Neural progenitor cell (in vitro differentiated cells): ENCODE data around the gene IQCC. TPM values are rescaled to one million over a fixed set of nuclear protein-coding genes. Genes with fewer than 3 reads are reported as not detected.

Experiments used
- DNase-seq: peaks from one replicate; pipeline ENCODE4 v3.0.0-alpha.2; 2016; ENCODE audit warnings: low spot score
- H2AFZ ChIP-seq: fragments of 200-600 bp; sonication (generic); replicated peaks from 2 replicates; pipeline ENCODE4 v1.6.1; 2016; ENCODE audit warnings: antibody characterized with exemption
- H3F3A ChIP-seq: fragments of 200-600 bp; sonication (generic); 2 replicates; pipeline ENCODE4 v1.6.1; 2016; ENCODE audit warnings: antibody characterized with exemption, low read depth
- H3K27ac ChIP-seq: fragments of 200-600 bp; sonication (generic); 2 replicates; pipeline ENCODE4 v1.5.1; 2016; ENCODE audit warnings: mild to moderate bottlenecking
- H3K27me3 ChIP-seq: fragments of 200-600 bp; sonication (generic); 2 replicates; pipeline ENCODE4 v1.6.1; 2016; ENCODE audit warnings: mild to moderate bottlenecking, moderate library complexity
- H3K36me3 ChIP-seq: fragments of 200-600 bp; sonication (generic); 2 replicates; pipeline ENCODE4 v1.5.1; 2016
- H3K4me1 ChIP-seq: fragments of 200-600 bp; sonication (generic); 2 replicates; pipeline ENCODE4 v1.6.1; 2016; ENCODE audit warnings: mixed run types
- H3K4me2 ChIP-seq: fragments of 200-600 bp; sonication (generic); 2 replicates; pipeline ENCODE4 v1.6.1; 2016
- H3K4me3 ChIP-seq: fragments of 200-600 bp; sonication (generic); 2 replicates; pipeline ENCODE4 v1.5.1; 2016
- H3K79me2 ChIP-seq: fragments of 200-600 bp; sonication (generic); 2 replicates; pipeline ENCODE4 v1.6.1; 2016; ENCODE audit warnings: low read depth
- H3K9ac ChIP-seq: fragments of 200-600 bp; sonication (generic); 2 replicates; pipeline ENCODE4 v1.6.1; 2016
- H3K9me3 ChIP-seq: fragments of 200-600 bp; sonication (generic); 2 replicates; pipeline ENCODE4 v1.5.1; 2016; ENCODE audit warnings: low read depth
- H4K20me1 ChIP-seq: fragments of 200-600 bp; sonication (generic); 2 replicates; pipeline ENCODE4 v1.6.1; 2016; ENCODE audit warnings: low read depth
- H3K27ac Mint-ChIP-seq: 3 replicates; pipeline ENCODE4 v1.8.0; 2021; ENCODE audit warnings: mixed read lengths
- H3K27me3 Mint-ChIP-seq: 2 replicates; pipeline ENCODE4 v1.8.0; 2022; ENCODE audit warnings: low read depth, mild to moderate bottlenecking, inconsistent platforms, moderate library complexity, mixed read lengths; ENCODE audit not compliant: insufficient read depth
- H3K36me3 Mint-ChIP-seq: 3 replicates; pipeline ENCODE4 v1.8.0; 2021; ENCODE audit warnings: mixed read lengths
- H3K4me1 Mint-ChIP-seq: 3 replicates; pipeline ENCODE4 v1.8.0; 2021; ENCODE audit warnings: mixed read lengths
- H3K4me3 Mint-ChIP-seq: 3 replicates; pipeline ENCODE4 v1.8.0; 2021; ENCODE audit warnings: mild to moderate bottlenecking, moderate library complexity, mixed read lengths
- H3K9me3 Mint-ChIP-seq: 3 replicates; pipeline ENCODE4 v1.8.0; 2020; ENCODE audit warnings: mixed read lengths
- EZH2 ChIP-seq: fragments of 200-600 bp; sonication (generic); IDR thresholded peaks from 2 replicates; pipeline ENCODE4 v1.6.1; 2017; ENCODE audit warnings: antibody characterized with exemption, mild to moderate bottlenecking, moderate library complexity
- EZH2phosphoT487 ChIP-seq: fragments of 200-600 bp; sonication (generic); IDR thresholded peaks from 2 replicates; pipeline ENCODE4 v1.6.1; 2017; ENCODE audit warnings: antibody characterized with exemption
- total RNA-seq: library from RNA; depleted of rRNA; stranded (reverse); fragments of >200 nt; gene quantifications from 2 replicates; pipeline ENCODE4 v1.2.3, GENCODE V29; 2015; ENCODE audit warnings: low replicate concordance
- TF ChIP-seq, protein P1 (sequence below): fragments of 200-600 bp; sonication (generic); IDR thresholded peaks from 2 replicates; pipeline ENCODE4 v1.5.1; 2017; ENCODE audit warnings: antibody characterized with exemption, mild to moderate bottlenecking

The IQCC gene
- total RNA-seq, 1 donor from 2014 or later: 5.8 TPM

DNA sequence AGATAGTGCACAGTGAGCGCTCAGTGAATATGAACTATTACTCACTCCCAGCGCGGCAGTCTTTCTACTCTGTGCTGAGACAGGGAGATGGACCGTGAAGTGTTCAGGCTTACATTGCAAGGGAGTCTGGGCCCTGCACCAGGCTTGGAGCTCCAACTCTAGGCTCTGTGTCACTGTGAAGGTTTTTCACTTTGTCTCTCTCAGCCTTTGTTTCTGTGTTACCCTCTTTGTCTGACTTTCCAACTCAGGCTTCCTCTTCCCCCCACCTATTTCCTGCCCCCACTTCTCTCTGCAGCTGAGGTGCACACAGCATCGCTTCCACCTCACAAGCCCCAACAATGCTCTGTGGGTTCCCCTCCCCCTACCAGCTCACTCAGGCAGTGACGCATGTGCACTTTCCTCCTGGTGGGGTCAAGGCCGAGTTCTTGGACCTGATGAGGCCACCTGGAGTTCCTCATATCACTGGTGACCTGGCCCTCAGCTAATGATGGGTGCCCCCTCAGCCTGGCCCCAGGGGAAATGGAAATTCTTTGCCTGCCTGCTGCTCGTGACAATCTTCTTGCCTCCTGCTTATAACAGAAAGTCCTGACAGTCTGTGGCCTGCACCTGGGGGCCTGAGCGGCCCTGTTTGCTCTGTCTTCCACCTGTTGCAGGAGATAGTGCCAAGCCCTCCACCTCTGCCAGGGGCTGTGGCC lies 44.5 kb downstream of the IQCC start:
- H2AFZ ChIP-seq: no peak overlapping the region
- no peaks in the 10 kb centered on the region for H3K36me3 Mint-ChIP-seq
- H3K9me3 ChIP-seq: no peaks in the 10 kb centered on the region
- no peaks in the 10 kb centered on the region for H4K20me1 ChIP-seq
- no peaks in the 10 kb centered on the region for H3K36me3 ChIP-seq
- H3K4me3 Mint-ChIP-seq: no peak overlapping the region
- H3K4me1 Mint-ChIP-seq: peaks cover 23% of the 10 kb centered on the region
- H3F3A ChIP-seq: peaks cover 22% of the 10 kb centered on the region
- peak overlapping the region; percentile 81 for H3K27ac Mint-ChIP-seq
- H3K4me2 ChIP-seq: no peak overlapping the region
- no peak overlapping the region for H3K4me3 ChIP-seq
- no peak for TF ChIP-seq EZH2
- peaks cover 8% of the 10 kb centered on the region for H3K27me3 Mint-ChIP-seq
- peaks cover 12% of the 10 kb centered on the region for H3K4me1 ChIP-seq
- H3K27ac ChIP-seq: no peak overlapping the region
- H3K9ac ChIP-seq: no peak overlapping the region
- no peaks in the 10 kb centered on the region for H3K9me3 Mint-ChIP-seq
- H3K79me2 ChIP-seq: no peaks in the 10 kb centered on the region
- no peak for DNase-seq
- no peaks in the 10 kb centered on the region for H3K27me3 ChIP-seq

DNA sequence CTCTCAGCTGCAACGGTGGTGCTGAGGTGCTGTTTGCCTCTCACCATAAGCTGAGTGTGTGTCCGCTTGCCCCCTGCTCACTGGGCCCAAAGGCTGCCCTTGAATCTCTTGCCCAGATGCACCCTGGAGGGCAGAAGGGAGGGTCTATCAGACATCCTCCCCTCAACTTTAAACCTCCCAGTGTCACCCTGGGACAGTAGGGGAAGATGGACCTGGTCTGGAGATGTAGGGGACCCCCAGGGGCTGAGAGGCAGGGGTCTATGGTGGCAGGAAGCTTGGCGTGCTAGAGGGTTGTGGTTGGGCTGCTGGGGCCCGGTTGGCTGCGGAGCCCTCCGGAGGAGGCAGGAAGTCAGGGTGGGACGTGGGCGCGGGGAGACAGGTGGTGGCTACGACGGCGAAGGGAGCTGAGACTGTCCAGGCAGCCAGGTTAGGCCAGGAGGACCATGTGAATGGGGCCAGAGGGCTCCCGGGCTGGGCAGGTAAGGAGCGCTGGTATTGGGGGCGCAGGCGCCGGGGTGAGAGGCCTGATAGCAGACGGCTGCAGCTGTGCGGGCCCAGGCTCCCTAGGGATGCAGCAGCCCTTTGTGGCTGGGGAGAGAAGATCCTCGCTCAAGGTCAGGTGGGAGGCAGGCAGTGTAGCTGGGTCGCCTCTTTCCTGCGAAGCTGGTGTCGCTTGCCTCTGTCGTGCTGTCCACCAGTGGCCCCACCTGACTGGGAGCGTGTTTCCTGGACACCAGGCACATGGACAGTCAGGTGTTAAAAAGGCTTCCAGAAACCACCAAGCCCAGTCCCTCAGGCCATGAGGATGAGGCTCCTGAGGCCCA lies 45.6 kb downstream of the IQCC start, which contains the start of gene LCK:
TSS of gene LCK (plus strand) at position 373 of the 824 bp plus-strand sequence. CDS start 23,065 bp downstream, outside the sequence.
- Histone ChIP-seq H4K20me1 (no peaks in the 10 kb centered on the region), H3F3A (peaks cover 22% of the 10 kb centered on the region), H3K4me3 (no peak within 1 kb of the TSS), H3K27ac (no peak within 1 kb of the TSS), H3K9ac (no peak within 1 kb of the TSS), H3K4me2 (no peak within 1 kb of the TSS), H3K79me2 (no peaks in the 10 kb centered on the region), H2AFZ (no peak within 1 kb of the TSS), H3K4me1 (peaks cover 12% of the 10 kb centered on the region), H3K9me3 (no peaks in the 10 kb centered on the region), H3K27me3 (no peaks in the 10 kb centered on the region), H3K36me3 (no peaks in the 10 kb centered on the region)
- peak within 1 kb of the TSS; percentile 81 for H3K27ac Mint-ChIP-seq
- H3K36me3 Mint-ChIP-seq: no peaks in the 10 kb centered on the region
- TF ChIP-seq EZH2 (no peak), EZH2phosphoT487 (no peak)
- TF ChIP-seq, protein P1, sequence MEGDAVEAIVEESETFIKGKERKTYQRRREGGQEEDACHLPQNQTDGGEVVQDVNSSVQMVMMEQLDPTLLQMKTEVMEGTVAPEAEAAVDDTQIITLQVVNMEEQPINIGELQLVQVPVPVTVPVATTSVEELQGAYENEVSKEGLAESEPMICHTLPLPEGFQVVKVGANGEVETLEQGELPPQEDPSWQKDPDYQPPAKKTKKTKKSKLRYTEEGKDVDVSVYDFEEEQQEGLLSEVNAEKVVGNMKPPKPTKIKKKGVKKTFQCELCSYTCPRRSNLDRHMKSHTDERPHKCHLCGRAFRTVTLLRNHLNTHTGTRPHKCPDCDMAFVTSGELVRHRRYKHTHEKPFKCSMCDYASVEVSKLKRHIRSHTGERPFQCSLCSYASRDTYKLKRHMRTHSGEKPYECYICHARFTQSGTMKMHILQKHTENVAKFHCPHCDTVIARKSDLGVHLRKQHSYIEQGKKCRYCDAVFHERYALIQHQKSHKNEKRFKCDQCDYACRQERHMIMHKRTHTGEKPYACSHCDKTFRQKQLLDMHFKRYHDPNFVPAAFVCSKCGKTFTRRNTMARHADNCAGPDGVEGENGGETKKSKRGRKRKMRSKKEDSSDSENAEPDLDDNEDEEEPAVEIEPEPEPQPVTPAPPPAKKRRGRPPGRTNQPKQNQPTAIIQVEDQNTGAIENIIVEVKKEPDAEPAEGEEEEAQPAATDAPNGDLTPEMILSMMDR: no peak
- peaks cover 9% of the 10 kb centered on the region for H3K27me3 Mint-ChIP-seq
- H3K4me3 Mint-ChIP-seq: peak within 1 kb of the TSS; percentile 16
- no peaks in the 10 kb centered on the region for H3K9me3 Mint-ChIP-seq
- DNase-seq: no peak
- H3K4me1 Mint-ChIP-seq: peaks cover 23% of the 10 kb centered on the region

DNA sequence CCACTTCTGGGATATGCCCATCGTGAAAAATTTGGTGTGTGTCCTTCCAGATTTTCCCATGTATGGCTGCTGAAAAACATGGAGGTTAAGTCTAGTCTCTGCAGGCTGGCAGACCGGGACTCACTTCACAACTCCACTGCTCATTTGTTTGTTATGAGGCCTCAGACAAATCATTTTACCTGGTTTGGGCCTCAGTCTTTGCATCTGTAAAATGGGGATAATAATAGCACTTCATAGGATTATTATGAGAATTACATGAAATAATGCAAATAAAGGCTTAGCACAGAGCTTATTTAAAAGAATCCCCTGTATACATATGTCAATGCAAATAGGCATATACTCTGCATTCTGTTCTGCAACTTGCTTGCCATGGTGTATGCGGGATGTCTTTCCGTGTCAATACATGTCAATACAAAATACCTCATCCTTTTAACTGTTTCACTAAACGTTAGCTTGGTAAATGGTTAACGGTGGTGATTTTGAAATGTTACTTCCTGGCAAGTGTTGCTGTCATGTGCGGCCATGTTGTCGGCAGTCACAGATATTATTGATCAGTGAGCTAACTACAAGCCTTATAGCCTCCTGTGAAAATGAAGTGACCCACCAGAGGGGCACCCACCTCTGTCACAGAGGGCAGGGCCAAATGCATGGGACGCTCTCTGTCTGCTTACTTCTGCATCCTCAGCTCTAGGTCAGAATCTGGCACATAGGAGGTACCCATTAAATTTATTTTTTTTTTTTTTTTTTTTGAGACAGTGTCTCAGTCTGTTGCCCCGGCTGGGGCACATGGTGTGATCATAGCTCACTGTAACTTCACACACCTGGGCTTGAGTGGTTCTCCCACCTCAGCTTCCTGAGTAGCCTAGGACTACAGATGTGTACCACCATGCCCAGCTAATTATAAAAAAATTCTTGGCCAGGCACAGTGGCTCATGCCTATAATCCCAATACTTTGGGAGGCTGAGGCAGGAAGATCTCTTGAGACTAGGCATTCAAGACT lies 49.9 kb downstream of the IQCC start:
- no peaks in the 10 kb centered on the region for H3K79me2 ChIP-seq
- H3K4me3 ChIP-seq: no peak overlapping the region
- no peaks in the 10 kb centered on the region for H3K4me1 ChIP-seq
- H3K9me3 Mint-ChIP-seq: no peaks in the 10 kb centered on the region
- no peaks in the 10 kb centered on the region for H3F3A ChIP-seq
- no peak overlapping the region for H3K4me2 ChIP-seq
- no peak overlapping the region for H3K27ac ChIP-seq
- no peaks in the 10 kb centered on the region for H3K36me3 ChIP-seq
- no peak overlapping the region for H3K27ac Mint-ChIP-seq
- no peak overlapping the region for H3K9ac ChIP-seq
- no peak for DNase-seq
- peaks cover 10% of the 10 kb centered on the region for H3K4me1 Mint-ChIP-seq
- no peaks in the 10 kb centered on the region for H3K27me3 ChIP-seq
- H3K4me3 Mint-ChIP-seq: no peak overlapping the region
- peaks cover 4% of the 10 kb centered on the region for H3K27me3 Mint-ChIP-seq
- no peaks in the 10 kb centered on the region for H3K9me3 ChIP-seq
- TF ChIP-seq EZH2 (no peak), EZH2phosphoT487 (no peak)
- TF ChIP-seq, protein P1: no peak
- H4K20me1 ChIP-seq: no peaks in the 10 kb centered on the region
- H2AFZ ChIP-seq: no peak overlapping the region
- H3K36me3 Mint-ChIP-seq: no peaks in the 10 kb centered on the region
